ENCODE data around the gene GPS2.

GRCh38 chr17:7279448-7279847 lies 35.7 kb downstream of the GPS2 start:
- no peak for TF ChIP-seq POLR2A (IDR thresholded peaks at IDR 0.05)
- TF ChIP-seq CTCF (IDR thresholded peaks at IDR 0.05 in 8 of 11, conservative IDR thresholded peaks at IDR 0.05 in 3 of 11), result no peak

Data from spleen (tissue), 7 donors.